ENCODE measurements around the gene RNF130.
"Not testable (repeated sequence)": the region's sequence is repeated elsewhere in the genome, so short reads cannot be mapped to it uniquely, and the experiment has no call there.

RNF130 gene

GRCh38 chr5:180101451-180102105, 30.0 kb upstream of the RNF130 start:
- no peak for DNase-seq

DNA sequence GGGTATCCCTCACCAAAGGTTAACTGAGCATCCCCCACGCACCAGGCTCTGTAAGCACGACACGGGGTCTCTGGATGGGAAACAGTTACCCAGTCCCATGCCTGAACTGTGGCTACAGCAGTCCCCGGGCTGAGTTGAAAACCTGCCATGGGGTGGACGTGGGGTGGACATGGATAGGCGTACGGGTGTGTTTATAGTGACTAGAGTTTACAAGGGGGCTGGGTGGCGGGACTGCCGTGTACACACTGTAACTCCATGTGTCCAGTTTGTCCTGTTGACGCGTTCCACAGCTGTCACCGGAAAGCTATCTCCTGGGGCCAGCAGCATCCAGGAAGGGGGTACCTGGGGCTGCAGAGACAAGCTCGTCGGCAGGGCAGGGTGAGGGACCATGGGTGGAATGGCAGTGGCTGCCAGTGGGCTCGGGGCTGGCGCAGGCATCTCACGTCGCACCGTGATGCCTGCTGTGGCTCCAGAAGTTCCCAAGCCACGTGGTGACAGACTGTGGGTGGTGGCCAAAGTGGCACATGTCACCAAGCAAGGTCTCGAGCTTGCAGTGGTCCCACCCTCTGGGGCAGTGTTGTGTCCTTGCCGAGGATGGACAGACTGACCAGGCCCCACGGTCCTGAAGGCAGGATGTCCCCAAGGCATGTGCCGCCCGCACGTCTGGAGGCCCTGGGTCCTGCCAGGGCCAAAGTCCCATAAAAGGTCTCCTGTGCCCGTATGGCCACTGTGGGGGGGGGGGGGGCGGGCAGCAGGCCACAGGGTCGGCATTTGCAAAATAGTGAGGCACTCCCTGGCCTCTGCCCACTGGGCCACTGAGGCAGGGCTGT, 29.3 kb upstream of the RNF130 start:
- DNase-seq, result no peak

DNA sequence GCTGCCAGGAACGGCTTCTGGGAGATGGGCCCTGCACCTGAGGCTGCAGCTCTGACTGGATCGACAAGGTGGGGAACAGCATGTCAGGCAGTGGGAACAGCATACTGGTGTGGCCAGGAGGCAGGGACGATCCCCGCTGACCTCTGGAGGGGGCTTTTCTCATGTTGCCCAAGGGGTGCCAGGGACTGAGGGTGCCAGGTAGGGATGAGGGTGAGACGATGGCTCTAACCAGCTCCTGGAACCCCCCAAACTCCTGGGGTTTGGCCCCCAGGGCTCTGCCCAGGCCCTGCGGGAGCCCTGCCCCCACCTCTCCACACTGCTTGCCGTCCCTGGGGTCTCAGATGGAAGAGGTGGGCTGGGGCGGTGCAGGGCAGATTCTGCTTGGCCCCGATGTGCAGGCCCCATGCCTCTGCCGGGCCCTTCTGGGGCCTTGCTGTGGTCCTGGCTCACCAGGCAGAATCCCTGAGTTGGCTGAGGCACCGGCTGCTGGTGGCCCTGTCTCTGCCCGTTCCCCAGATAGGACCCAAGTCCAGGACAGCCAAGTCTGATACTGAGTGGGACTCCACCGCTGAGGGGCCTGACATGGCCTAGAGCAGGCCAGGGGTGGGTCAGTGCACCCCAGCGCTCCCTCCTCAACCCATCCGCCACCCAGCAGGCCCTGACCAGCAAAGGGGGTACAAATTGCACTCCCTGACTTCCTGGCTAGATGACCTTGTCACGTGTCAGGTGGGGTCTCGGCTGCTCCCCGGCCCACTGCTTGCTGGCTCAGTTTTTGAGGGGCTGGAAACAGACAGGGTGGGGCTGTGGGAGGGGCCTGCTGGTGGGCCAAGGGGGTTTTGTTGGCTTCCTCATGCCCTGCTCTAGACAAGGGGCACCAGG, 28.4 kb upstream of the RNF130 start:
- DNase-seq, result no peak

DNA sequence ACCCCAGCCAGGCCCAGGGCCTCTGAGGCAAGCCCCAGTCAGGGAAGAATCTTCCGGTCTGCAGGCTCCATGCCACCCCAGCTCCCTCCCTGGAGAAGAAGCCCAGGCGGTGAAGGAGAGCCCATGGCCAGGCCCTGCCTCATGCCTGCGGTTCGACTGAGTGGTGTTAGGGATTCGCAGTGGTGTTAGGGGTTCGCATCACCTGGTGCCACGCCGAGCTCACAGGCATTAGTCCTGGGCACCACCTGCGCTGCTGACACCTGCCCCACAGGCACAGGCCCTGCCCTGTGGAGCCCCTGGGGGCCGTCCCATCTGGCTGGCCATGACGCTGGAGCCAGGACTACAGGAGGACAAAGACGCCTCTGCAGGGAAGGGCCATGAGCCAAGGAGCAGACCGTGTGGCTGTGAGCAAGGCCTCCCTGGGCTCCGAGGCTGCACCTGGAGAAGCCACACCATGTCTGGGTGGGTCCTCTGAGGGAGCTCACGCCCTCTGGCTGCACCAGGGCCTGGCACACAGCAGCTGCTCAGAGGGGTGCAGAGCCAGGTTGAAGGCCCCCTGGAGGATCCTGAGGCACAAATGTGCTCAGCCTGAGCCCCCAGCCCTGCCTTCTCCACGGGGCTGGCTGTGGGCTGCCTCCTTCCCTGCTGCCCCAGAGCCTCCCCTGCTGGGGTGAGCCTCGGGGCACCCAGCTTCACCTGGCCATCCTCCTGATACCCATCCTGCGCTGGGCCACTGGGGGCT, 27.6 kb upstream of the RNF130 start:
- no peak for DNase-seq

GRCh38 chr5:180098526-180098925, 27.0 kb upstream of the RNF130 start:
- no peak for DNase-seq

DNA sequence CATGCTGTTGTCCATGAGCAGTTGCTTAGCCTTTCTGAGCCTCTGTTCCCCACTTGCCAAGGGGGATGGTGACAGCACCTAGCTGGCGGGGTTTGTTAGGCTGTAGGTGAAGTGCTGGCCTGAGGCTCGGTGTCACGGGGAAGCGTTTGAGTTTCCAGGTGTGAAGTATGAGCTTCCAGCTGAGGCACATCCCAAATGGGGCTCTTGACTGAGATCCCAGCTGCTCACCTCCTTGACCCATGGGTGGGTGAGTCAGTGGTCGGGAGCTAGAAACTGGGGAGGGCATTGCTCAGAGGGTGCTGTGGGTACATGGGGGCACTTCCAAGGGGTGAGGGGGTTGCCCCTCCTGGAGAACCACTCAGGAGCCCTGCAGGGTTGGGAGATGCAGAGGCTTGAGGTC, 26.4 kb upstream of the RNF130 start:
- DNase-seq, result no peak

- DNase-seq, result no peak
Observed at GRCh38 chr5:180097163-180097894, 25.8 kb upstream of the RNF130 start.

DNA sequence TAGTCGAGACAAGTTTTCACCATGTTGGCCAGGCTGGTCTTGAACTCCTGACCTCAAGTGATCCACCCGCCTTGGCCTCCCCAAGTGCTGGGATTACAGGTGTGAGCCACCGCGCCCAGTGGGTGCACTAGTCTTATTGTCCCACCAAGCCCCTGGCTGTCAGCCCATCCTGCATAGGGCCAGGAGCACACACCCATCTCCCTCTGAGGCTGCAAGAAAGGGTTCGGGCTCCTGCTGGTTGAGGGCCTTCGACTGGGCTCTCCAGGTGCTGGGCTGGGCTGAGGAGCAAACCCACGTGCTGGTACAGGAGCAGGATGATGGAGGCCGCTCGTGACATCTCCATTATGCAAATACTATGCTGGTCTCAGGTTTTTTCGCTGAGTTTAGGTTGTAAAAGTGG, 25.1 kb upstream of the RNF130 start:
- no peak for DNase-seq

DNA sequence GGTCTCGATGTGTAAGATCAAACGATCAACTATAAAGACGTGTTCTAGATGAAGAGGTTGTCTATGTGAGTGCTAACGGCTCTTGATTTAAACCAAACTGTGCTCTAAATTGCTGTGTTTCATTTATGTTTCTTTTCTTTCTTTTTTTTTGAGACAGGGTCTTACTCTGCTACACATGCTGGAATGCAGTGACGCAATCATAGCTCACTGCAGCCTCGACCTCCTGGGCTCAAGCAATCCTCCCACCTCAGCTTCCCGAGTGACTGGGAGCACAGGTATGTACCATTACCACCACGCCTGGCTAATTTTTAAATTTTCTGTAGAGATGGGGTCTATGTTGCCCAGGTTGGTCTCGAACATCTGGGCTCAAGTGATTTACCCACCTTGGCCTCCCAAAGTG, 24.0 kb upstream of the RNF130 start:
- DNase-seq, result no peak

DNA sequence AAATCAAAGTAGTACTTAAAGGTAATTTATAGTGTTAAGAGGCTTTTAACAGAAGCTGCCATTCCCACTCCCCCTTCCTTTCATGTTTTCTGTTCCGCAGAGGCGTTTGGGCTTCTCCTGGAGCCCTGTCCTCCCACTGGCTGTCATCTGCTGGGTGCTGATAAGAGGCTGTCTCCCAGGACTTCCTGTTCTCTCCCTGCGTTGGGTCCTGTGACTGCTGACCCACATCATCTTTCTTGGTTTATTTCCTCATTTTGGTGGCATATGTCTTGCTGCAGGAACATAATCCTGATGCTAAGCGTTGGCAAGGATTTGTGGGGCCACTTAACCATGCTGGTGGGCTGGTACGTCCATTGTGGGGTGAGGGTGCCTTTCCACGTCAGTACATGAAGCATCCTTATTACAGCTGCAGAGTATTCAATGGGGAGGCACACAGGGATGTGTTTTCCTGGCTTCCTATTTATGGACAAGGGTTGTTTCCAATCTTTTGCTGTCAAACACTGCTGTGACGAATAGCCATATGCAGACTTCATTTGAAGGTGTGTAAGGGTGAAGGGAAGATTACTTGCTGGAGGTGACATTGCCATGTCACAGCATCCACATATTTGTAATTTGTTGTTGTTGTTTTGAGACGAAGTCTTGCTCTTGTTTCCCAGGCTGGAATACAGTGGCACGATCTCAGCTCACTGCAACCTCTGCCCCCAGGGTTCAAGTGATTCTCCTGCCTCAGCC, 22.3 kb upstream of the RNF130 start:
- no peak for DNase-seq

DNA sequence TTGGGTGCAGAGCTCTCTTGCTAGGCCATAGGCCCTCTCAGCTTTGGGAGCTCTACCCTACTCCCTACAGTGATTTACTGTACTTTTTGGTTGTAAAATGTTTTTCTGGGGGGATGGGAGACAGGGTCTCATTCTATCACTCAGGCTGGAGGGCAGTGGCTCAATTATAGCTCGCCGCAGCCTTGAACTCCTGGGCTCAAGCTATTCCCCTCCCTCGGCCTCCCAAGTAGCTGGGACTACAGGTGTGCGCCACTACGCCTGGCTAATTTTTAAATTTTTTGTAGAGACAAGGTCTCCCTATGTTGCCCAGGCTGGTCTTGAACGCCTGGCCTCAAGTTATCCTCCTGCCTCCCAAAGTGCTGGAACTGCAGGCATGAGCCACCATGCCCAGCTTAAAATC, 21.7 kb upstream of the RNF130 start:
- no peak for DNase-seq

DNA sequence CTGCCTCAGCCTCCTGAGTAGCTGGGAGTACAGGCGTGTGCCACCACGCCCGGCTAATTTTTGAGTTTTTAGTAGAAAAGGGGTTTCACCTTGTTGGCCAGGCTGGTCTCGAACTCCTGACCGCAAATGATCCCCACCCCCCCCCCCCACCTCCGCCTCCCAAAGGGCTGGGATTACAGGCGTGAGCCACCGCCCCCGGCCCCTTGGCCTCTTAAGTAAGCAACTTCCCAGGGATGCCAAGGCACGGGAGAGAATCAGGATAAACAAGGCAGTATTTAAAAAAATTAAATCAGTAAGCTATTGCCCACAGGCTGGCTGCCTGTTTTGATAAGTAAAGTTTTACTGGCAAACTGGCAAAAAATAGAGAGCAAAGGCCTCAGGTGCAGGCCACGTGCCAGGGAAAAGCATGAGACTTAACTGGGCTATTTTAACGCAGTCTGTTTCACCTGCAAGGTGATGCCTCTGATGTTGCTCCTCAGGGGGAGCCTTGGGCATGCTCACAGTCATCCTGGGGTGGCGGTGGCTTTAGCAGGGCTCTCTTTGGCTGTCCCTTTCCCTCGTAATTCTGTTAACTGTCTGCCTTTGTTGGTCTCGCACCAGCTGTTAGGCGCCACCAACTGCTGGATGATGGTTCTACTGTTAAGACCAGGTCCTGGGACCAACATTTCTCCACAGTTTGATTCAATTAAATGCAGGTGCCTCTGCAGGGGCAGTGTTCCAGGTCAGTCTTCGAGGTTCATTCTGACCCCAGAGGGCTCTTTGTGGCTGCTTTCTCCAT, 19.4 kb upstream of the RNF130 start:
- DNase-seq, result no peak

GRCh38 chr5:180090098-180090768, 18.7 kb upstream of the RNF130 start:
- DNase-seq, result no peak

DNA sequence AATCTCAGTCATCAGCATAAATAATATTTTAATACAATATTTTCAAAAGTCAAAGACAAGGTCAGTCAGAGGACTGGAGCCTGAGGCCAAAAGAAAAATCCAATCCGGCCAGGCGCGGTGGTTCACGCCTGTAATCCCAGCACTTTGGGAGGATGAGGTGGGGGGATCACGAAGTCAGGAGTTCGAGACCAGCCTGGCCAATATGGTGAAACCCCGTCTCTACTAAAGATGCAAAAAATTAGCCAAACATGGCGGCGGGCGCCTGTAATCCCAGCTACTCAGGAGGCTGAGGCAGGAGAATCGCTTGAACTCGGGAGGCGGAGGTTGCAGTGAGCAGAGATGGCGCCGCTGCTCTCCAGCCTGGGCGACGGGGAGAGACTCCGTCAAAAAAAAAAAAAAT, 18.1 kb upstream of the RNF130 start:
- not testable (repeated sequence) for DNase-seq

- DNase-seq, result no peak
Observed at GRCh38 chr5:180088561-180088960, 17.0 kb upstream of the RNF130 start.

GRCh38 chr5:180086816-180087399, 15.3 kb upstream of the RNF130 start:
- no peak for DNase-seq

- no peak for DNase-seq
Observed at GRCh38 chr5:180085837-180086236, 14.3 kb upstream of the RNF130 start.

DNA sequence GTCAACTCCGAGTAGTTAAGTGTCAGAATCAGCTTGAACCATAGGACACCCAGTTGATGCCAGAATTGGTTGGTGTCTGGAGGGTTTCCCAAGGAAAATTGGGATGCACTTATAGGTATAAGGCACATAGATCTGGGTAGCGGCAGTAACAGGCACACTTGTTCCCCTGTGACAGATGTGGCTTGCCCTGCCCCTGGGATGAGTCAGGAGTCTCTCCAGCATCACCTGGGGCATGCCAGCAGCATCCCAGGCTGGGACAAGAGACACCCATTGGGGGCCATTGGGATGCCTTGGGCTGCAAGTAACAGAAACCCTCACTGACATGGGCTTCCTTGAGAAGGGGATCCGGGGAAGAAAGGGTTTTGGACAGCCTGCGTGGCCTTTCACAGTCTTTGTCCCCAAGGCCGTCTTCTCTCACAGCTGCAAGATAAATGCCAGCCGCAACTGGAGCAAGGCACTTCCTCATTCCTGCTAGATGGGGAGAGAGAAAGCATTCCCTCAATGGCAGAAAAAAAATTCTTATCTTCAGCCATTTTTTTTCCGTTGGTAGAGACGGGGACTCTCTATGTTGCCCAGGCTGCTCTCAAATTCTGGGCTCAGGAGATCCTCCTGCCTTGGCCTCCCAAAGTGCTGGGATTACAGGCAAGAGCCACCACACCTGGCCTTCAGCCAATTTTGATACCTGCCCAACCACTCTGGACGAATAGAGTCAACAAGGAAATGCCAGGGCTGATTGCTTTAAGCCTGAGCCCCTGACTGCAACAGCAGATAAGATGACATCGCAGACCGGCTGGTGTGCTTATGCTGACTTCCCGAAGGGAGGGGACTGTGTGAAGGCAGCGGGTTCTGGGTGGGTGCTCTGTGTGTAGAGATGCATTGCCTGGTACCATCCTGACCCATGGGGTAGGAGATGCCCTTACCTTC, 13.3 kb upstream of the RNF130 start:
- no peak for DNase-seq
